Measurements from ENCODE around the gene ZNF512.
A peak's percentile ranks its signal among the peaks of the same experiment; 100 is the strongest.
"Not testable (repeated sequence)": the region's sequence is repeated elsewhere in the genome, so short reads cannot be mapped to it uniquely, and the experiment has no call there.

ZNF512 gene, protein sequence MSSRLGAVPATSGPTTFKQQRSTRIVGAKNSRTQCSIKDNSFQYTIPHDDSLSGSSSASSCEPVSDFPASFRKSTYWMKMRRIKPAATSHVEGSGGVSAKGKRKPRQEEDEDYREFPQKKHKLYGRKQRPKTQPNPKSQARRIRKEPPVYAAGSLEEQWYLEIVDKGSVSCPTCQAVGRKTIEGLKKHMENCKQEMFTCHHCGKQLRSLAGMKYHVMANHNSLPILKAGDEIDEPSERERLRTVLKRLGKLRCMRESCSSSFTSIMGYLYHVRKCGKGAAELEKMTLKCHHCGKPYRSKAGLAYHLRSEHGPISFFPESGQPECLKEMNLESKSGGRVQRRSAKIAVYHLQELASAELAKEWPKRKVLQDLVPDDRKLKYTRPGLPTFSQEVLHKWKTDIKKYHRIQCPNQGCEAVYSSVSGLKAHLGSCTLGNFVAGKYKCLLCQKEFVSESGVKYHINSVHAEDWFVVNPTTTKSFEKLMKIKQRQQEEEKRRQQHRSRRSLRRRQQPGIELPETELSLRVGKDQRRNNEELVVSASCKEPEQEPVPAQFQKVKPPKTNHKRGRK

DNA sequence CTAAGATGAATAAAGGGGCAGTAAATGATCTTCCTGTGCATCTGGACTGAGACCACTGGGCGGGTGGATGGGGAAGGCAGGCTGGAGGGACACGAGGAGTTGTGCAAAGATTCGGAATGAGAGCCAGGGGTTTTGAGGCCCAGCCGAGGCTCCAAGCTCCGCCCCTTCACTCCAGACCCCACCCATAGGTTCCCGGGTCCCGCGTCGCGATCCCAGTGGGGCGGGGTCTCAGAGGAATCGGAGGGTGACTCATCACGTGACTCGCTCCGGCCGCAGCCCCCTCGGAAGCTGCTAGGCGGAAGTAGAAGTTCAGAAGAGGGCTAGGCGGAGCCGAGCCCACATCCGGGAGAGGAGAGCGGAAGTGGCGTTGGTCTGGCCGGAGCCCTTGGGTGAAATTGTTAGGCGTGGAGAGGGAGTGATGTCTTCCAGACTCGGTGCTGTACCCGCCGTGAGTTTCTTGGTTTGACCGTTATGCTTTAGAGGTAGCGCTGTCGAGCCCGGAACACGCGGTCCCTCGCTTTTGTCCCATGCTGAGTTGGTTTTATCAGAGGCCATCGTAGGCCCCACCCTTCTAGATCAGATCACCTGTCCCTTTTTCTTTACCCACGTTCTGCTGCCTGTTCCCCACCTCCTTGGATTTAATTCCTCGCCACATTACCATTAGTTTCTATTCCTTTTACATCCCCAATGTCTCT, at the start of gene ZNF512:
Gene ZNF512 (plus strand): TSS at position 348 of the 695 bp plus-strand sequence. CDS start 71 bp downstream, at position 419.
- peak; percentile 95 for DNase-seq

DNA sequence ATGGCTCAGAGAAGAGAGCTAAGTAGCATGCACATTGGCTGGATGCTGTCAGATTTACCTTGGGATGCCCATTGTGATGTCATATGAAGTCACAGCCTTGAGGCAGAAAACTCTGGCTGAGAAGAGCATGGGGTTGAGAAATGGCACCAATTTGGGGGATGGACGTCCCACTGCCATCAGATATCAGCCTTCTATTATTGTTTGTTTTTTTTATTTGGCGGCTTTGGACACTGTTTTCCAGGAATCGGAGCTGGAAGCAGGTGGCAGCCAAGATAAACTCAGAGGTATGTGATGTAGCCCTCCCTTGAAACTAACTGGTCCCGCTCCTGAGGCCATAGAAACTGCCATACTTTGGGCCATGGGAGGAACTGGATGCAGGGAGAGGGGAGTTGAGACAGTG, 45.6 kb upstream of the ZNF512 start:
- no peak for DNase-seq

DNA sequence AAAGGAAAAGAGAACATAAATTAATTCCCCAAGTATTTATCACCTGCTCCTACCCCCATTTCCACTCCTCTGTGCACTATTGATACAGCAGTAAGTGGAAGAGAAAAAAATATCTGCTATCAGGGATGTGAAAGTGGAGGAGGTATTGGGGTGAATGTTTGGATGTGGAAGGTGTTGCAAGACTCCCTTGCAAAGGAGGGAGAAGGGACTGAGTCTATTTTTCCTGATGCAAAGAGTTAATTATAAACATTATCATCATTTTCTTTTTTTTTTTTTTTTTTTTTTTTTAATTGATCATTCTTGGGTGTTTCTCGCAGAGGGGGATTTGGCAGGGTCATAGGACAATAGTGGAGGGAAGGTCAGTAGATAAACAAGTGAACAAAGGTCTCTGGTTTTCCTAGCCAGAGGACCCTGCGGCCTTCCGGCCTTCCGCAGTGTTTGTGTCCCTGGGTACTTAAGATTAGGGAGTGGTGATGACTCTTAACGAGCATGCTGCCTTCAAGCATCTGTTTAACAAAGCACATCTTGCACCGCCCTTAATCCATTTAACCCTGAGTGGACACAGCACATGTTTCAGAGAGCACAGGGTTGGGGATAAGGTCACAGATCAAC, 43.9 kb upstream of the ZNF512 start:
- not testable (repeated sequence) for DNase-seq

DNA sequence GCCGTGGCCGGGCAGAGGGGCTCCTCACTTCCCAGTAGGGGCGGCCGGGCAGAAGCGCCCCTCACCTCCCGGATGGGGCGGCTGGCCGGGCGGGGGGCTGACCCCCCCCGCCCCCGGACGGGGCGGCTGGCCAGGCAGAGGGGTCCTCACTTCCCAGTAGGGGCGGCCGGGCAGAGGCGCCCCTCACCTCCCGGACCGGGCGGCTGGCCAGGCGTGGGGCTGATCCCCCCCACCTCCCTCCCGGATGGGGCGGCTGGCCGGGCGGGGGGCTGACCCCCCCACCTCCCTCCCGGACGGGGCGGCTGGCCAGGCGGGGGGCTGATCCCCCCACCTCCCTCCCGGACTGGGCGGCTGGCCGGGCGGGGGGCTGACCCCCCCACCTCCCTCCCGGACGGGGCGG, 43.2 kb upstream of the ZNF512 start:
- not testable (repeated sequence) for DNase-seq

DNA sequence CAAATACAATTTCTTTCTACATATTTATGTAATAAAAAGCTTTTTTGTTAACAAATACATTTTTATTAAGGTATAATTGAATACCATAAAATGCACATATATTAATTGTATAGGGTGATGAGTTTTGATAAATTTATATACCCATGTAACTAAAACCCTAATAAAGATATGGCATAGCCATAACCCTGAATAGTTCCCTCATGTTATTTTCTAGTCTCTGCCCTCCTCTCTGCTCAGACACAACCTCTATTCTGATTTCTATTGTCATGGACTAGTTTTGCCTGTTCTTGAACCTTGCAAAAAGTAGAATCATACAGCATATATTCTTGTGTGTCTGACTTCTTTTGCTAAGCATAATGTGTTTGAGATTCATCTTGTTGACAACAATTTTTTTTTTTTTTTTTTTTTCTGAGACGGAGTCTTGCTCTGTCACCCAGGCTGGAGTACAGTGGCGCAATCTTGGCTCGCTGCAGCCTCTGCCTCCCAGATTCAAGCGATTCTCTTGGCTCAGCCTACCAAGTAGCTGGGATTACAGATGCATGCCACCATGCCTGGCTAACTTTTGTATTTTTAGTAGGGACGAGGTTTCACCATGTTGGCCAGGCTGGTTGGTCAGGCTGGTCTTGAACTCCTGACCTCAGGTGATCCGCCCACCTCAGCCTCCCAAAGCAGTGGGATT, 38.6 kb upstream of the ZNF512 start:
- DNase-seq: no peak

DNA sequence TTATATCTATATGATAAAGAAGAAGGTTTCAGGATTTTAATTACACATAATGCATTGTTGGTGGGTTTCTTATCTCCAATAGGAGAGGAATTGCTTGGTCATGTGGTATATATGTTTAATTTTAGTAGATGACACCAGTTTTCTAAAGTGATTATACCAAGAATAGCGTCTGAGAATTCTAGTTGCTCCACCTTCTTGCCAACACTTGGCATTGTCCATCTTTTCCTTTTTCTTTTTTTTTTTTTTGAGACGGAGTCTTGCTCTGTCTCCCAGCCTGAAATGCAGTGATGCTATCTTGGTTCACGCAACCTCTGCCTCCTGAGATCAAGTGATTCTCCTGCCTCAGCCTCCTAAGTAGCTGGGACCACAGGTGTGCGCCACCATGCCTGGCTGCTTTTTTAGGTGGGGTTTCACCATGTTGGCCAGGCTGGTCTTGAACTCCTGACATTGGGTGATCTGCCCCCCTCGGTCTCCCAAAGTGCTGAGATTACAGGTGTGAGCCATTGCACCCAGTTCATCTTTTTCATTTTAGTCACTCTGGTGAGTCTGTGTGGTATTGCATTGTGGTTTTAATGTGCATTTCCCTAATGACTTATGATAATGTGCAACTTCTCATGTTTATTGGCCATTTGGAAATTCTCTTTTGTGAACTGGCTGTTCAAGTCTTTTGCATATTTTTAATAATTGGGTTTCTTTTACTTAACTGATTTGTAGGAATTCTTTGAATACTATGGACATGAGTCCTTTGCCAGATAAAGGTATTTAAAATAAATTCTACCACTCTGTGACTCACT, 37.3 kb upstream of the ZNF512 start:
- DNase-seq: no peak

DNA sequence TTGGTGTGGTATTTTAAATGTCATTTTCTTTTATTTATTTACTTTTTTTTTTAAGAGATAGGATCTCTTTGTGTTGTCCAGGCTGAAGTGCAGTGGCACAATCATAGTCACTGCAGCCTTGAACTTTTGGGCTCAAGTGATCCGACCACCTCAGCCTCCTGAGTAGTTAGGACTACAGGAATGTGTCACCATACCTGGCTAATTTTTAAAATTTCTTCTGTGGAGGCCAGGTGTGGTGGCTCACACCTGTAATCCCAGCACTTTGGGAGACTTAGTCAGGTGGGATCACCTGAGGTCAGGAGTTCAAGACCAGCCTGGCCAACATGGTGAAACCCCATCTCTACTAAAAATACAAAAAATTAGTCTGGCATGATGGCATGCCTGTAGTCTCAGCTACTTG, 33.5 kb upstream of the ZNF512 start:
- no peak for DNase-seq

DNA sequence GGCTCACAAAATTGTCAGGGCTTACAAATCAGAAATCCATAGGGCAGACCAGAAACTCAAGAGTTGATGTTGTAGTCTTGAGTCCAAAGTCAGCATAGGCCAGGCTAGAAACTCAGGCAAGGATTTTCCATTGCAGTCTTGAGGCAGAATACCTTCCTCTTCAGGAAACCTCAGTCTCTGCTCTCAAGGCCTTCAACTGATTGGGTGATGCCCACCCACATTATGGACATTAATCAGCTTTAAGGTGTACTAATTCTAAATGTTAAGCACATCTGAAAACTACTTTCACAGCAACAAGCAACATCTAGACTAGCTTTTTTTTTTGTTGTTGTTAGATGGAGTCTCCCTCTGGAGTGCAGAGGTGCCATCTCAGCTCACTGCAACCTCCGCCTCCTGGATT, 31.3 kb upstream of the ZNF512 start:
- DNase-seq: no peak

DNA sequence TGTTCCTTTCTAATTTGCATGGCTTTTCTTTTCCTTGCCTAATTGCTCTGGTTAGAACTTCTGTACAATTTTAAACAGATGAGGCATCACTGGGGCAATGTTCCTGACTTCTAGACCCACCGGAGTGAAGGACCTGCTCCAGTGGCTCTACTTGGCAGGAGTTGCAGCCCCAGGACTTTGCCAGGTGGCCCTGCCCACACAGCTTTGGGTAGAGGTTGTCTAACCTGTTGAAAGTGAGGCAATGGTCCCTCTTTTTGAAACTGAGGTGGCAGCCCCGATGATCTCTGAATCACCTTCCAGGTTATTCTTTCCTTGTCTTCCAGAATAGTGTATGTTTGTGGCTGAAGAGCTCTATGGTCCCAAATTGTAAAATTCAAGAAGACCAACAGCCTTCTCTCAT, 29.9 kb upstream of the ZNF512 start:
- no peak for DNase-seq

DNA sequence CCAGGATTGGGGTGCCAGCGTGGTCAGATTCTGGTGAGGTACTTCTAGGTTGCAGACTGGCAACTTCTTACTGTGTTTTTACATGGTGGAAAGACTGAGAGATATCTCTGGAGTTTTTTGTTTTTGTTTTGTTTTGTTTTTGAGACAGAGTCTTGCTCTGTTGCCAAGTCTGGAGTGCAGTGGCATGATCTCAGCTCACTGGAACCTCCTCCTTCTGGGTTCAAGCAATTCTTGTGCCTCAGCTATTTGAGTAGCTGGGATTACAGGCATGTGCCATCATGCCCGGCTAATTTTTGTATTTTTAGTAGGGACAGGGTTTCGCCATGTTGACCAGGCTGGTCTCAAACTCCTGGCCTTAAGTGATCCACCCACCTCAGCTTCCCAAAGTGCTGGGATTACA, 28.4 kb upstream of the ZNF512 start:
- DNase-seq: not testable (repeated sequence)

DNA sequence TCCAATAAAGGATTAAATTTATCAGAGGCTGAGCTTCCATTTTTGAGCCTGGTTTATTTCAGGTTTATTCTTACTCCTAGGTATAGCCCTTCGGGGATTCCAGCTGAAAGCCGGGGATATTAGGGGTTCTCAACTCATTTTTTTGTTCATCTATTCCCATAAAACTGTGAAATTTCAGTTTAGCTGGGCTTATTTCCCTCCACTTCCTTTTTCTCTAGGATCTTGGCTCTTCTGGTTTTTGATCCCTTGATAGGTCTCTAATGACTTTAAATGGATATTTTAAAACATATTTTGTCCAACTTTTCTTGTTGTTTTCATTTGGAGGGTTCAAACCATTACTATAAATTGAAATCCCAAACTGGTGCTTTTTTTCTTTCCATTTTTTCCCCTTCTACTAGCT, 23.6 kb upstream of the ZNF512 start:
- no peak for DNase-seq

DNA sequence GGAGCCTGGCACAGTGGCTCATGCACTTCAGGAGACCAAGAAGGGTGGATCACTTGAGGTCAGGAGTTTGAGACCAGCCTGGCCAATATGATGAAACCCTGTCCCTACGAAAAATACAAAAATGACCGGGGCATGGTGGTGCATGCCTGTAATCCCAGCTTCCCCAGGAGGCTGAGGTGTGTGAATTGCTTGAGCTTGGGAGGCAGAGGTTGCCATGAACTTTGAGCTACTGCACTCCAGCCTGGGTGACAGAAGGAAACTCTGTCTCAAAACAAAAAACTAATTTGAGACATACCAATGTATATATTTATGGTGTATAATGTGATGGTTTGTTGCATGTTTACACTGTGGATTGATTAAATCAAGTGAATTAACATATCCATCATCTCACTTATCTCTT, 21.8 kb upstream of the ZNF512 start:
- DNase-seq: no peak

DNA sequence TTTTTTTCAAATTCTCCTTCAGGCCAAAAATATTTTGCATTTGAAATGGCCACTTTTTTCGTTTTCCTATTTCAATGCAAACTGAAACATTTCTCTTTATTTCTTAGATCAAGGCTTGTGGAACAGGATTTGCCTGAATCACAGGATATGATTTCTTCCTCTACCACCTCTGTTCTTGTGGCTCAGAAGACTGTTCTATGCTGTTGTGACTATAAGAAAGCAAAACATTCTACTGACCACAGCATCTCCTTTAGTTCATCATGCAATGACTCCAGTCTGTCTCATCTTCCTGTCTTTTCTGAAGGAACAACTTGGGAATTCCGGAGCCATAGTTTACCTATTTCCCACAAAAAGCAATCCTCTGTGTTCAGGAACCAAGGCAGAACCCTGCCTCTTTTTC, 16.2 kb upstream of the ZNF512 start:
- no peak for DNase-seq

DNA sequence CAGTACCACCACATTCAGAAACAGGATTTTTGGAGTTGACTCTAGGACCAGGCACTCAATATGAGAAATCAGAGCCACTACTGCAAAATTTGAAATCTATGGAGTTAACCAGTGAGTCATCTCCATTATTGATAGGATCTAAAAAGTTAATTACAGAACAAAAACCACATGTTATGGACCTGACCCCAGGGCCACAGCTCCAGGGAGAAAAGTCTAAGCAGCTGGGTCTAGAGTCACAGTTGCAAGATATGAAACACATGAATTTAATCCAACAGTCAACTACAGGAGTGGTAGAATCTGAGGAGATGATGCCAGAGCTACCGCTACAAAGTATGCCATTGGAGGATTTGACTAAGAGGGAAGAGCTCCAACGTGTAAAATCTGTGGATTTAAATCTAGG, 13.4 kb upstream of the ZNF512 start:
- no peak for DNase-seq

DNA sequence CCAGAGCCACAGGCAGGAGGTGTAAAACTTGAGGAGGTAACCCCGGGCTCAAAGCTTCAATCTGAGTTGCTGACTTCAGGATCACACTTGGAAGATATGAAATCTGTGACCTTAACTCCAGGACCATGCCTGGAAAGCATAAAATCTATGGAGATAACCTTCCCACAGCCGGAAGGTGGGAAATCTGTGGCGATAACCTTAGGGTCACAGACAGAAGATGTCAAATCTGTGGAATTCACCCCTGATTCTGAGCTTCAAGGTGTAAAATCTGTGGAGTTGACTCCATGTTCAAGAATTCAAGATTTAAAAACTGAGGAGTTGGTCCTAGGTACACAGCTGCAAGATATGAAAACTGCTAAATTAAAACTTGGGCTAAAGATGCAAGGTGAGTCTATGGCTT, 11.6 kb upstream of the ZNF512 start:
- no peak for DNase-seq

DNA sequence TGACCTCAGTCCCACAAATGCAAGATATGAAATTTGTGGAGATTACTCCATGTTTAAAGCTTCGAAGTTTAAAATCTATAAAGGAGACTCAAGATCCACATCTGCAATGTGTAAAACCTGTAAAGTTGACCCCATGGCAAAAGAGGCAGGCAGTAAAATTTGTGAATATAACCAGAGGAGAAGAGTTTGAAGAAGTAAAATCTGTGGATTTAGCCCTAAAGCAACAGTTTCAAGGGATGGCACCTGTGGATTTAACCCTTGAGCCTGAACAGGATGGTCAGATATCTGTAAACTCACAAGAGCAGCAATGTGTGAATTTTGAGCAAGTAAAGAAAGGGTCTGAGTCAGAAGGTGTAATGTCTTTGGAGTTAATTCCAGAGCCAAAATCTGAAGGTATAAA, 11.2 kb upstream of the ZNF512 start:
- no peak for DNase-seq

DNA sequence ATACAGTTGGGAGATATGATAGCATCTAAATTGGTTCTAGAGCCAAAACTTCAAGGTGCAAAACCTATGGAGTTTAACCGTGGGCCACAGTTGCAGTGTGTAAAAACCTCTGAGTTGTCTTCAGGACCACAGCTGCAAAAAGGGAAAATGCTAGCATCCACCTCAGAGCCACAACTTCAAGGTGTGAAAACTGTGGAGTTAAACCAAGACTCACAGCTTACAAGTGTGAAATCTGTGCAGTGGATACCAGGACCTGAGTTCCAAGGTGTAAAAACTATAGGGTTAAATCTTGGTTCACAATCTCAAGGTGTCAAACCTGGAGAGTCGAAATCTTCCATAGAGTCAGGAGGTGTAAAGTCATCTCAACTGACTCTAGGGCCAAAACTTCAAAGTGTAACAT, 10.4 kb upstream of the ZNF512 start:
- DNase-seq: no peak

DNA sequence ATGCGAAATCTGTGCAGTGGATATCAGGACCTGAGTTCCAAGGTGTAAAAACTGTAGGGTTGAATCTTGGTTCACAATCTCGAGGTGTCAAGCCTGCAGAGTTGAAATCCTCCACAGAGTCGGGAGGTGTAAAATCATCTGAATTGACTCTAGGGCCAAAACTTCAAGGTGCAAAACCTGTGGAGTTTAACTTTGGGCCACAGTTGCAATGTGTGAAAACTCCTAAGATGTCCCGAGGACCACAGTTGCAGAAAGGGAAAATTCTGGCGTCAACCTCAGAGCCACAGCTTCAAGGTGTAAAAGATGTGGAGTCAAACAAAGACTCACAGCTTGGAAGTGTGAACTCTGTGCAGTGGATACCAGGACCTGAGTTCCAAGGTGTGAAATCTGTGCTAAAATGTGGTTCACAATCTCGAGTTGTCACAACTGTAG, 9.8 kb upstream of the ZNF512 start:
- no peak for DNase-seq

DNA sequence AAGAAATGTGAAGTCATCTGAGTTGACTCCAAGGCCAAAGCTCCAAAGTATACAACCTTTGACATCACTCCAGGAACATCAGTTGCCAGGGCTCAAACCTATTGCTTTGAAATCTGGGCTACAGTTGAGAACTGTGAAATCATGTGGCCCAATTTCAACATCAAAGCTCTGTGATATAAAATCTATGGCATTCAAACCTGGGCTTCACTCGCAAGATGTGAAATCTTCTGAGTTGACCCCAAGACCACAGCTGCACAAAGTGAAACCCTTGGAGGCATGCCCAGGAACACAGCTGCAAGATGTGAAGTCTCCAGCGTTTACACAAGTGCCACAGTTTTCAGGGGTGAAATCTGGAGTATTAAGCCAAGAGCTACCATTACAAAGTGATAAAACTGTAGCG, 9.4 kb upstream of the ZNF512 start:
- no peak for DNase-seq

DNA sequence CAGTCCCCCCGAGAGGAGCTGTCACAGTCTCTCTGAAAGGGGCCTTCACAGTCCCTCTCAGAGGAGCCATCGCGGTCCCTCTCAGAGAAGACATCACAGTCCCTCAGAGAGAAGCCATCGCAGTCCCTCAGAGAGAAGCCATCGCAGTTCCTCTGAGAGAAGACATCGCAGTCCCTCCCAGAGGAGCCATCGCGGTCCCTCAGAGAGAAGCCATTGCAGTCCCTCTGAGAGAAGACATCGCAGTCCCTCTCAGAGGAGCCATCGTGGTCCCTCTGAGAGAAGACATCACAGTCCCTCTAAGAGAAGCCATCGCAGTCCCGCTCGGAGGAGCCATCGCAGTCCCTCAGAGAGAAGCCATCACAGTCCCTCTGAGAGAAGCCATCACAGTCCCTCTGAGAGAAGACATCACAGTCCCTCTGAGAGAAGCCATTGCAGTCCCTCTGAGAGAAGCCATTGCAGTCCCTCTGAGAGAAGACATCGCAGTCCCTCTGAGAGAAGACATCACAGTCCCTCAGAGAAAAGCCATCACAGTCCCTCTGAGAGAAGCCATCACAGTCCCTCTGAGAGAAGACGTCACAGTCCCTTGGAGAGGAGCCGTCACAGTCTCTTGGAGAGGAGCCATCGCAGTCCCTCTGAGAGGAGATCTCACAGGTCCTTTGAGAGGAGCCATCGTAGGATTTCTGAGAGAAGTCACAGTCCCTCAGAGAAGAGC, 1.3 kb upstream of the ZNF512 start:
- DNase-seq: no peak

DNA sequence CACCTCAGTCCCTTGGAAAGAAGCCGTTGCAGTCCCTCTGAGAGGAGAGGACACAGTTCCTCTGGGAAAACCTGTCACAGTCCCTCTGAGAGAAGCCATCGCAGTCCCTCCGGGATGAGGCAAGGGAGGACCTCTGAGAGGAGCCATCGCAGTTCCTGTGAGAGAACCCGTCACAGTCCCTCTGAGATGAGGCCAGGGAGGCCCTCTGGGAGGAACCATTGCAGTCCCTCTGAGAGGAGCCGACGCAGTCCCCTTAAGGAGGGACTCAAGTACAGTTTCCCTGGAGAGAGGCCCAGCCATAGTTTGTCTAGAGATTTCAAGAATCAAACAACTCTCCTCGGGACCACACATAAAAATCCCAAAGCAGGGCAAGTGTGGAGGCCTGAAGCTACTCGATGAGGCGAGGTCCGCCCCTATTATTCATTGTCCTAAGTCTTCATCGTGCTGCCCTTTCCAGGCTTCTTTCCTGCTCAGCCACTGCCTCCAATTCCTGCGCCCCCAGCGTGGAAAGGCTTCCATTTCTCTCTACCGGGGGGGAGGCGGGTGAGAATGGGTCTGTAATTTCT, 630 bp upstream of the ZNF512 start:
- DNase-seq: peak; percentile 25

All from NCI-H69 (cell line).